Activated CD4-positive, alpha-beta T cell treated with anti-CD3 and anti-CD28 coated beads for 48 hours (primary cell): ENCODE measurements around the gene MNDA.
"Not testable (repeated sequence)": the region's sequence is repeated elsewhere in the genome, so short reads cannot be mapped to it uniquely, and the experiment has no call there.

Source experiments
- DNase-seq: peaks from one replicate; pipeline ENCODE4 v3.0.0-alpha.2; 2020

Gene MNDA

DNA sequence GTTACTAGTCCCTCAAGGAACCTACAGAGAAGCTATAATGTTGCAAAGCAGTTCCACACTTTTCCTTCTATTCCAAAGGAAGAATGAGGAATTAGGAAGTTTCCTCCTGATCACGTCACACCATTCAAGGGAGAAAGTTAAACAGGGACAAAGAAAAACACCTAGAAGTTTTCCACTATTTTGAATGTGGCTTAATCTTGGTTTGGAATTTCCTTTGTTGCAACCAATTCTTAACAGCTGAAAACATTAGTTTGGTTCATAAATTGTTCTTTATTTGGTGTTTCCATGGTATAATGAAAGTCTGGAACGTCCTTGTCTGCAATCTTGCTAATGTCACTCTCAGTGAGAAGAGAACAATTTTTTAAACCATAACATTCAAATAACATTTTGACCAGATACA is 8.4 kb downstream of the MNDA start:
- DNase-seq, result no peak

DNA sequence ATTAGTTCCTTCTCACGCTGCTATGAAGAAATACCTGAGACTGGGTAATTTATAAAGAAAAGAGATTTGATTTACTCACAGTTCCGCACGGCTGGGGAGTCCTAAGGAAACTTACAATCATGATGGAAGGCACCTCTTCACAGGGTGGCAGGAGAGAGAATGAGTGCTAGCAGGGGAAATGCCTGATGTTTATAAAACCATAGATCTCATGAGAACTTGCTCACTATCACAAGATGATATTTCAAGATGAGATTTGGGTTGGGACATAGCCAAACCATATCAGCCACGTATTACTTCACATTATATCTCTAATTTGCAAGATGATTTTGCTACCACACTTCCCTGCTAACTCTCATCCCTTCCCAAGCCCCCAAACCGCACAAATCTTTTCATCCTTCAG is 9.1 kb downstream of the MNDA start:
- DNase-seq, result no peak

DNA sequence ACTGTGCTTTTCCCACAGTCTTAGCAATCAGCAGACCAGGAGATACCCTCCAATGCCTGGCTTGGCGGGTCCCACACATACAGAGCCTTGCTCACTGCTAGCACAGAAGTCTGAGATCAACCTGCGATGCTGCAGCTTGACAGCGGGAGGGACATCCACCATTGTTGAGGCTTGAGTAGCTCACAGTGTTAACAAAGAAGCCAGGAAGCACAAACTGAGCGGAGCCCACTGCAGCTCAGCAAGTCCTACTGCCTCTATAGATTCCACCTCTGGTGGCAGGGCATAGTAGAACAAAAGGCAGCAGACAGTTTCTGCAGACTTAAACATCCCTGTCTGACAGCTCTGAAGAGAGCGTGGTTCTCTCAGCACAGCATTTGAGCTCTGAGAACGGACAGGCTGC is 33.4 kb downstream of the MNDA start:
- DNase-seq, result no peak

DNA sequence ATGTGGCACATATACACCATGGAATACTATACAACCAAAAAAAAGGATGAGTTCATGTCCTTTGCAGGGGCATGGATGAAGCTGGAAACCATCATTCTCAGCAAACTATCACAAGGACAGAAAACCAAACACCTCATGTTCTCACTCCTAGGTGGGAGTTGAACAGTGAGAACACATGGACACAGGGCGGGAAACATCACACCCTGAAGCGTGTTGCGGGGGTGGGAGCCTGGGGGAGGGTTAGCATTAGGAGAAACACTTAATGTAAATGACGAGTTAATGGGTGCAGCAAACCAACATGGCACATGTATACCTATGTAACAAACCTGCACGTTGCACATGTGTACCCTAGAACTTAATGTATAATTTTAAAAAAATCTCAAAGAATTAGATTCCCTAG is 39.3 kb downstream of the MNDA start:
- not testable (repeated sequence) for DNase-seq

DNA sequence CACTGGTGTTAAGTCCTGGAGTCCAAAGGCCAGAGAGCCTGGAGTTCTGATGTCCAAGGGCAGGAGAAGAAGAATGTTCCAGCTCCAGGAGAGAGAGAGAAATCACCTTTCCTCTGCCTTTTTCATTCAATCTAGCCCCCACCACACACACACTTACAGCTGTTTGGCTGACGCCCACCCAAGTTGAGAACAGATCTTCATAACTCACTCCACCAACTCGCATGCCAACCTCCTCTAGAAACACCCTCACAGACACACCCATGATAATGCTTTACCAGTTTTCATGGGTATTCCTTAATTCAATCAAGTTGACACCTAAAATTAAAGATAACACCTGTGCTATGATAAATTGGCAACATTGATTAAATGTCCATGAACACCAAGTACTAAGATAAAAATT is 42.0 kb downstream of the MNDA start:
- DNase-seq, result no peak

DNA sequence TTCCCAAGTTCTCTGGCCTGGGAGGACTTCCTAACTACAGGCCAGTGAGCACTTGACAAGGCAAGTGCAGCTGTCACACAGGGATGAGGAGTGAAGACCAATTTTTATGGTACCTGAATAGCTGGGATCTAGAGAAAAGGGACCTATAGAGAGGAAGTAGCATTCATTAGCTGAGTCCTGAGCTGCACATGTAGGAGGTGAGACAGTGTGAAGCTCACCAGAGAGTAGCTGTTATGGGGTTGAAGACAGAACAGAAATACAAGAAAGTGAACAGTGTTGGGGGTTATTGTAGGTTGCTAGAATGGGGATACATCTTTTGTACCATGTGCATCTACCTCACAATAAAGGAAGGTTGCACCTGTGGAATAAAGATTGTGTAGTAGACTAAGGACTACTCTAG is 62.5 kb downstream of the MNDA start:
- no peak for DNase-seq

DNA sequence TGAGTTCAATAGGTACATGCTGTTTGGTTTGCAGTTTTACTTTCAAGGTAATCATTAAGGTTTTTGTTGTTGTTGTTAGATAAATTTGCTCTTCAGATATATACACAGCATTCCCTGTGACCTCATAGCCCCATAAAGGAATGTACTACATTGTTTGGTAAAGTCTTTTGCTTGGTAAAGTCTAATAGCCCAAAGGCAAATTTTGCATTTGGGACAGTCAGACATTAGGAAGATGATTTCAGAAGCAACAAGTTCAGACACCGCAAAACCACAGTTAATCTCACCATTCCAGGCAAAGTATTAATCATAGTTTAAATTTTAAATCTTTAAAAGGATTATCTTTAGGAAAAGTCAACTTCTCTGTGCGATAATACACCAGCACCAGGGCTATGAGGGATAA is 67.6 kb downstream of the MNDA start:
- DNase-seq, result no peak
